Caco-2 (cell line): Measurements from ENCODE around the gene COPS6. TPM values are rescaled to one million over a fixed set of nuclear protein-coding genes. Genes with fewer than 3 reads are reported as not detected.

Experiments
- BruUV-seq: library from RNA; stranded (reverse); fragments of 400-500 nt; replicated peaks from 2 replicates; lab custom pipeline; 2021; lab: Mats Ljungman, UMichigan
- CTCF ChIA-PET: fragments of 300-600 bp; sonication (Branson Sonifier 250); formaldehyde crosslinking; loops from one replicate; lab custom pipeline; 2022; ENCODE audit warnings: antibody characterized with exemption; lab: Charles Lee
- POLR2A ChIA-PET: fragments of 300-600 bp; sonication (Branson Sonifier 250); formaldehyde crosslinking; loops from one replicate; lab custom pipeline; 2022; ENCODE audit warnings: antibody characterized with exemption; lab: Charles Lee
- DNase-seq, 2 experiments: peaks; one replicate each; pipeline versions ENCODE4 v3.0.0 to v3.0.0-alpha.2; 2020 to 2022
- H3K27me3 ChIP-seq: replicated peaks from 2 replicates; pipeline ENCODE4 v1.6.0; 2011; ENCODE audit warnings: low read length; ENCODE audit not compliant: control insufficient read depth, insufficient read depth
- H3K36me3 ChIP-seq: 2 replicates; pipeline ENCODE4 v1.5.1; 2011; ENCODE audit warnings: low read length; ENCODE audit not compliant: control insufficient read depth, insufficient read depth
- H3K4me1 ChIP-seq: fragments of 250-450 bp; sonication (Bioruptor Pico); 2 replicates; pipeline ENCODE4 v1.5.1; 2020; ENCODE audit warnings: mild to moderate bottlenecking
- H3K4me3 ChIP-seq: 2 replicates; pipeline ENCODE4 v1.5.1; 2011; ENCODE audit warnings: low read depth, mild to moderate bottlenecking, control low read depth, low read length
- H3K9me3 ChIP-seq: fragments of 250-450 bp; sonication (Bioruptor Pico); 2 replicates; pipeline ENCODE4 v1.5.1; 2020; ENCODE audit warnings: mild to moderate bottlenecking, moderate library complexity
- H3K27ac Mint-ChIP-seq: one replicate; pipeline ENCODE4 v1.8.0; 2022; ENCODE audit warnings: mixed read lengths; ENCODE audit not compliant: unreplicated experiment
- H3K27me3 Mint-ChIP-seq: one replicate; pipeline ENCODE4 v1.8.0; 2022; ENCODE audit warnings: mixed read lengths; ENCODE audit not compliant: insufficient read depth, unreplicated experiment
- H3K36me3 Mint-ChIP-seq: one replicate; pipeline ENCODE4 v1.8.0; 2022; ENCODE audit warnings: mild to moderate bottlenecking, mixed read lengths; ENCODE audit not compliant: insufficient read depth, unreplicated experiment
- H3K4me1 Mint-ChIP-seq: one replicate; pipeline ENCODE4 v1.8.0; 2022; ENCODE audit warnings: low read depth, mixed read lengths; ENCODE audit not compliant: unreplicated experiment
- H3K4me3 Mint-ChIP-seq: one replicate; pipeline ENCODE4 v1.8.0; 2022; ENCODE audit warnings: mild to moderate bottlenecking, moderate library complexity, mixed read lengths; ENCODE audit not compliant: unreplicated experiment
- H3K9me3 Mint-ChIP-seq: one replicate; pipeline ENCODE4 v1.8.0; 2022; ENCODE audit warnings: mixed read lengths; ENCODE audit not compliant: unreplicated experiment
- intact Hi-C: fragments of 100-400 bp; cut with micrococcal nuclease; formaldehyde crosslinking; loops from one replicate; pipeline ENCODE4 v1.10.0; 2022; ENCODE audit not compliant: unreplicated experiment
- total RNA-seq: library from RNA; stranded (reverse); gene quantifications from 2 replicates; pipeline ENCODE4 v1.2.3, GENCODE V29; 2022
- TF ChIP-seq, protein P1 (sequence below), 2 experiments: fragments of 200-600 bp in 1 of 2; IDR thresholded peaks; 1 replicate in 1 of 2; 2 replicates in 1 of 2; pipeline versions ENCODE4 v1.5.1 to v1.8.0; 2011 to 2022; ENCODE audit warnings: antibody characterized with exemption in 1 of 2, control low read depth in 1 of 2, inconsistent platforms in 1 of 2, low read depth in 1 of 2, low read length in 1 of 2, mild to moderate bottlenecking in 1 of 2, moderate library complexity in 1 of 2; ENCODE audit not compliant: insufficient read depth in 1 of 2, severe bottlenecking in 1 of 2, unreplicated experiment in 1 of 2

The COPS6 gene
- total RNA-seq, 1 experiment from 2014 or later, result 142 TPM

DNA sequence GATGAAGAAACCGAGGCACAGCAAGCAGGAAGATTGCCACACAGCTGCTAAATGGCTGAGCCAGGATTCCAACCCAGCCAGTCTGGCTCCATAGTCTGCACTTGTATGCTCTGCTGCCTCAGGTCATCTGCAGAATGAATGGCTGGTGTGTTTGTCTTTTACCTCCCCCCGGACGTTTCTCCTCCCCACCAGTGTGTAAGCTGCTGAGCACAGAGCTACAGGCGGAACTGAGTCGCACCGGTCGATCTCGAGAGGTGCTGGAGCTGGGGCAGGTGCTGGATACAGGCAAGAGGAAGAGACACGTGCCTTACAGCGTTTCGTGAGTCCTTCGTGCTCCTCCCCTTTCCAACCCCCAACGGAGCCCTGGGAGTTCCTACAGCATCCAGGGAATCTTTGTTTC is 33.3 kb downstream of the COPS6 start:
- no peak overlapping the region for H3K27ac Mint-ChIP-seq
- intact Hi-C loops, result no loop called here
- ChIA-PET CTCF (no interaction called here), POLR2A (no interaction called here)
- no peak overlapping the region for H3K4me3 ChIP-seq
- H3K4me3 Mint-ChIP-seq, result no peak overlapping the region
- H3K27me3 ChIP-seq, result no peaks in the 10 kb centered on the region
- H3K9me3 ChIP-seq, result no peaks in the 10 kb centered on the region
- no TSS peak for BruUV-seq
- no peak for DNase-seq
- H3K9me3 Mint-ChIP-seq, result no peaks in the 10 kb centered on the region
- TF ChIP-seq, protein P1, sequence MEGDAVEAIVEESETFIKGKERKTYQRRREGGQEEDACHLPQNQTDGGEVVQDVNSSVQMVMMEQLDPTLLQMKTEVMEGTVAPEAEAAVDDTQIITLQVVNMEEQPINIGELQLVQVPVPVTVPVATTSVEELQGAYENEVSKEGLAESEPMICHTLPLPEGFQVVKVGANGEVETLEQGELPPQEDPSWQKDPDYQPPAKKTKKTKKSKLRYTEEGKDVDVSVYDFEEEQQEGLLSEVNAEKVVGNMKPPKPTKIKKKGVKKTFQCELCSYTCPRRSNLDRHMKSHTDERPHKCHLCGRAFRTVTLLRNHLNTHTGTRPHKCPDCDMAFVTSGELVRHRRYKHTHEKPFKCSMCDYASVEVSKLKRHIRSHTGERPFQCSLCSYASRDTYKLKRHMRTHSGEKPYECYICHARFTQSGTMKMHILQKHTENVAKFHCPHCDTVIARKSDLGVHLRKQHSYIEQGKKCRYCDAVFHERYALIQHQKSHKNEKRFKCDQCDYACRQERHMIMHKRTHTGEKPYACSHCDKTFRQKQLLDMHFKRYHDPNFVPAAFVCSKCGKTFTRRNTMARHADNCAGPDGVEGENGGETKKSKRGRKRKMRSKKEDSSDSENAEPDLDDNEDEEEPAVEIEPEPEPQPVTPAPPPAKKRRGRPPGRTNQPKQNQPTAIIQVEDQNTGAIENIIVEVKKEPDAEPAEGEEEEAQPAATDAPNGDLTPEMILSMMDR (IDR thresholded peaks at IDR 0.05; ENCODE audit: insufficient read depth in 1 of 2, low read depth in 1 of 2, low read length in 1 of 2, severe bottlenecking in 1 of 2, unreplicated experiment in 1 of 2), result no peak
- H3K36me3 Mint-ChIP-seq, result peaks cover 33% of the 10 kb centered on the region
- peaks cover 19% of the 10 kb centered on the region for H3K4me1 ChIP-seq
- H3K4me1 Mint-ChIP-seq, result peaks cover 22% of the 10 kb centered on the region
- H3K36me3 ChIP-seq, result no peaks in the 10 kb centered on the region
- no peaks in the 10 kb centered on the region for H3K27me3 Mint-ChIP-seq

DNA sequence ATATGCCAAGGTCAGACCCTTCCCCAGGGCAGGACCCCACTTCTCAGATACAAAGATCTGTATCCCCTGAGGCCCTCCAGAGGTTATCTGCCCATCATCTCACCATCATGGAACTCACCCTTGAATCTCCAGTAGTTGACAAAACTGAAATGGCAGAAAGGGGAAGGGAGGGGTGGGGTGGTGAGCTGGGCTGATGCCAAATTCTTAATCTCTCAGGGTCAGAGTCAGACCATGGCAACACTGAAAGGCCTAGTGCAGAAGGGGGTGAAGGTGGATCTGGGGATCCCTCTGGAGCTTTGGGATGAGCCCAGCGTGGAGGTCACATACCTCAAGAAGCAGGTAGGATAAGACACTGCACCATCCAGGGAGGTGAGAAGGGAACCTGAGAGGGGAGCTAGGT is 33.8 kb downstream of the COPS6 start:
- POLR2A ChIA-PET, result no interaction called here
- Histone ChIP-seq H3K4me1 (peaks cover 19% of the 10 kb centered on the region), H3K9me3 (no peaks in the 10 kb centered on the region), H3K27me3 (no peaks in the 10 kb centered on the region), H3K36me3 (no peaks in the 10 kb centered on the region), H3K4me3 (no peak overlapping the region)
- H3K4me1 Mint-ChIP-seq, result peaks cover 22% of the 10 kb centered on the region
- intact Hi-C loops, result no loop called here
- no TSS peak for BruUV-seq
- H3K4me3 Mint-ChIP-seq, result no peak overlapping the region
- TF ChIP-seq, protein P1 (IDR thresholded peaks at IDR 0.05; ENCODE audit: insufficient read depth in 1 of 2, low read depth in 1 of 2, low read length in 1 of 2, severe bottlenecking in 1 of 2, unreplicated experiment in 1 of 2), result no peak
- H3K9me3 Mint-ChIP-seq, result no peaks in the 10 kb centered on the region
- peaks cover 35% of the 10 kb centered on the region for H3K36me3 Mint-ChIP-seq
- H3K27ac Mint-ChIP-seq, result no peak overlapping the region
- no peak for DNase-seq
- H3K27me3 Mint-ChIP-seq, result no peaks in the 10 kb centered on the region
- CTCF ChIA-PET, result no interaction called here

DNA sequence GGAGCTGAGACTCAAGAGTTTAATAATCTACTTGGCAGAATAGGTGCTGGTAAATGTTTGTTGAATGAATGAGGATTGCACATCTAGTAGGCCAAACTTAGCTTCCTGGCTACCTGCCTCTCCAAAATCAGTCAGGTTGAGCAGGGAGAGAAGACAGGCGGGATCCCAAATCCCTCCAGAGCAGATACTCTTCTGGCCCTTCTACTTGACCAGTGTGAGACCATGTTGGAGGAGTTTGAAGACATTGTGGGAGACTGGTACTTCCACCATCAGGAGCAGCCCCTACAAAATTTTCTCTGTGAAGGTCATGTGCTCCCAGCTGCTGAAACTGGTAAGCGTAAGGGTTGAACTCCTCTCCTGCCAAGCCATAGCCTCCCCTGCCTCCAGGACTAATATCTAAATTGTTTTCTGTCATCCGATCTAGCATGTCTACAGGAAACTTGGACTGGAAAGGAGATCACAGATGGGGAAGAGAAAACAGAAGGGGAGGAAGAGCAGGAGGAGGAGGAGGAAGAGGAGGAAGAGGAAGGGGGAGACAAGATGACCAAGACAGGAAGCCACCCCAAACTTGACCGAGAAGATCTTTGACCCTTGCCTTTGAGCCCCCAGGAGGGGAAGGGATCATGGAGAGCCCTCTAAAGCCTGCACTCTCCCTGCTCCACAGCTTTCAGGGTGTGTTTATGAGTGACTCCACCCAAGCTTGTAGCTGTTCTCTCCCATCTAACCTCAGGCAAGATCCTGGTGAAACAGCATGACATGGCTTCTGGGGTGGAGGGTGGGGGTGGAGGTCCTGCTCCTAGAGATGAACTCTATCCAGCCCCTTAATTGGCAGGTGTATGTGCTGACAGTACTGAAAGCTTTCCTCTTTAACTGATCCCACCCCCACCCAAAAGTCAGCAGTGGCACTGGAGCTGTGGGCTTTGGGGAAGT is 35.8 kb downstream of the COPS6 start:
- no peak for DNase-seq
- CTCF ChIA-PET, result no interaction called here
- peaks cover 23% of the 10 kb centered on the region for H3K36me3 Mint-ChIP-seq
- no peak overlapping the region for H3K27ac Mint-ChIP-seq
- Histone ChIP-seq H3K4me1 (peaks cover 26% of the 10 kb centered on the region), H3K27me3 (no peaks in the 10 kb centered on the region), H3K4me3 (no peak overlapping the region), H3K36me3 (no peaks in the 10 kb centered on the region), H3K9me3 (no peaks in the 10 kb centered on the region)
- peaks cover 22% of the 10 kb centered on the region for H3K4me1 Mint-ChIP-seq
- POLR2A ChIA-PET, result interaction anchor here (0.6 to 0.9 kb wide), 3 partner anchors 23 to 84 kb away, joined by 3 to 4 read pairs (median 3); partner anchors contain the start of genes AP4M1, LAMTOR4 and MCM7
- intact Hi-C loops, result loop anchor here (1.0 kb wide), 1 partner anchor 23 kb away; the partner anchor contains the start of genes AP4M1 and MCM7
- peak overlapping the region; percentile 37 for H3K4me3 Mint-ChIP-seq
- H3K9me3 Mint-ChIP-seq, result no peaks in the 10 kb centered on the region
- H3K27me3 Mint-ChIP-seq, result no peaks in the 10 kb centered on the region
- no TSS peak for BruUV-seq
- TF ChIP-seq, protein P1 (IDR thresholded peaks at IDR 0.05; ENCODE audit: insufficient read depth in 1 of 2, low read depth in 1 of 2, low read length in 1 of 2, severe bottlenecking in 1 of 2, unreplicated experiment in 1 of 2), result no peak
